Measurements from ENCODE around the gene TRPC4AP. TPM values are rescaled to one million over a fixed set of nuclear protein-coding genes. Genes with fewer than 3 reads are reported as not detected.

The TRPC4AP gene
- polyA plus RNA-seq, 4 donors: 64.4 to 72.0 (median 69.2) TPM

DNA sequence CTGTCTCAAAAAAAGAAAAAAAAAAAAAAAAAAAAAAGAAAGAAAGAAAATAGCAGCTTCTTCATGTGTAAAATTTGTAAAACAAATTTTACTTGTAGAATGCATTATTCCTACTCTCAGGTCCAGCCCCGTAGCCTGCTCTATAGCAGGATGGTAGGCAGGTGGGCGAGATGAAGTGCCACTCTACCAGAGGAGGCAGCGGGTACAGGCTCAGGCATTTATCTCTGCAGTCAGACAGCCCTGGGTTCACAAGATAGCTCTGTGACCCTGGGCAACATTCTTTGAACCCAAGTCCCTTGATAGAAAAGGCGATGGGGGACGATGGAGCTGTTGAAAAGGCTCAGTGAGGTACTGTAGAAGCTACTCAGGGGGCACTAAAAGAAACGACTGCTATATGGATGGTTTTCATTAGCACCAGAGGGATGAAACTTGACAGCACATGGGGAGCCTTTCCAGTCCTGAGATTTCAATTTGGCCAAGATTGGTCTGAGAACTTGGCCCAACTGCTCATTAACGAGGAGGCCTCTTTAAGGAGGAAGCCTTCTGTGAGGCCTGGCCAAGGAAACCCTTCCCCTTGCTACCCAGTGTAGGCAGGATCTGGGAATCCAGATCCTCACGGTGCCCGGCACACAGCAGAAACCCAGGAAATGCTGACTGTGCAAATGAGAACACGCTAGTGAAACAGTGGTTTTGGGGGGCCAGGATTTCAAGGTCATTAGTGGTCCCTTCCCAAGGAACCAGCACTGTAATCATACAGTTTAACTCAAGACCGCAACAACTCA is 73.8 kb downstream of the TRPC4AP start:
- no peak for DNase-seq (ENCODE audit: low read depth in 4 of 4, low spot score in 2 of 4)

DNA sequence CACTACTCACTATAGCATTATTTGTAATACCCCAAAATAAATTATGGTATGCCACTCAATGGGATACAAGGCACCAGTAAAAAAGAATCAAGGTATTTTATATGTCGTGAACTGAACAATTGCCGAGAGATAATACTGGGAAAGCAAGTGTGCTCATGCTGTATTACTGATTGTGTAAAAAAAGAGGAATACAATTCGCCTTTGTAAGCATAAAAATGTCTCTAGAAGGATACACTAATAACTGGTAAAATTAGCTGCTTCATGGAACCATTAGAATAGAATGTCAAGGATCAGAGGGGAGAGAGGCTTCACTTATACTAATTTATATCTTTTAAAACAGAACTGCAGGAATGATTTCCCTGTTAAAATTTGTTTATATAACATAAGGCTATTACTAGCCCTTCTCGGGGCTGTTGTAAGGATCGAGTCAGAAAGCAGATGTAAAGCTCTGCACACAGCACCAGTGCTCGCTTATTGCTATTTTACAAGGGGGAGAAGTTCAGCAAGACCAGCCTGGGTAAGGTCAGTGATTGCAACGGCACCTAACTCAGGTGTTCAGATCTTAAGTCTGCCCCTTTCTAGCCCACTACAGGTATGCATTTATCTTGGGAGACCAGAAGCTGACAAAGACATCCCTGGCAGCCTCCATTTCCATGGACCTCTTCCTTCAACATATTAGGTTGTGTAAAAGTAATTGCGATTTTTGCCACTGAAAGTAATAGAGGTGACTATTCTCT is 75.3 kb downstream of the TRPC4AP start:
- no peak for DNase-seq (ENCODE audit: low read depth in 4 of 4, low spot score in 2 of 4)

DNA sequence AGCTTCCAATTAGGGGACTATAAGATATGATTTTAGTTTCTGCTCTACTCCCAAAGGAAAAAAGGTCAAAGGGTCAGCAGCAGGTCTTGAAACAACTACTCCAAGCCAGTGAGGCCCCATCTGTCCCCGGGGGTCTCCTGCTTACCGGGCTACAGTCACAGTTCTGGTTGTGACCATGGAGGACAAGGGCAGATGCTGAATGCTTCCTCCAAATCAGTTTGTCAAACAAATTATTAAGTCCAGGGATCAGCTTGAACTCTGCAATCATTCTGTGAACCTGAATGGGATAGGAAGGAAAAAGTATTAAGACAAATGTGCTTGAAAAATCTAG is 76.8 kb downstream of the TRPC4AP start:
- no peak for DNase-seq (ENCODE audit: low read depth in 4 of 4, low spot score in 2 of 4)

DNA sequence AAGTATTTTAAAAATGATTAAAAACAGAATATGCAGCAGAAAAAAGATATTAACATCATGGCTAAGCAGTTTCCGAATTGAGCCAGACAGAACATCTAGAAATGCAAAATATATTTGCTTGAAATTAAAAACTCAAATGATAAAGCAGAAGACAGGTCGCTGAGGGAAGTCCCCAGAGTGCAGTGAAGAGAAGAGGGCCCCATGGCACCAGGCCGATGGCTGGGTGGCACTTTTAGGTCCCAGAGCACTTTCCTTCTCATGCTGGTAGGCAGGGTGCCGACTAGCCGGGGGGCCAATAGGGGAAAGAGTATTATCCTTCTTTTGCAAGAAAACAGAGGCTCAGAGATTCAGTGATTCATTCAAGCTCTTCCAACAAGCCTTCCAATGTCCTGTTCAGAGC is 78.1 kb downstream of the TRPC4AP start:
- DNase-seq (ENCODE audit: low read depth in 4 of 4, low spot score in 2 of 4): no peak

DNA sequence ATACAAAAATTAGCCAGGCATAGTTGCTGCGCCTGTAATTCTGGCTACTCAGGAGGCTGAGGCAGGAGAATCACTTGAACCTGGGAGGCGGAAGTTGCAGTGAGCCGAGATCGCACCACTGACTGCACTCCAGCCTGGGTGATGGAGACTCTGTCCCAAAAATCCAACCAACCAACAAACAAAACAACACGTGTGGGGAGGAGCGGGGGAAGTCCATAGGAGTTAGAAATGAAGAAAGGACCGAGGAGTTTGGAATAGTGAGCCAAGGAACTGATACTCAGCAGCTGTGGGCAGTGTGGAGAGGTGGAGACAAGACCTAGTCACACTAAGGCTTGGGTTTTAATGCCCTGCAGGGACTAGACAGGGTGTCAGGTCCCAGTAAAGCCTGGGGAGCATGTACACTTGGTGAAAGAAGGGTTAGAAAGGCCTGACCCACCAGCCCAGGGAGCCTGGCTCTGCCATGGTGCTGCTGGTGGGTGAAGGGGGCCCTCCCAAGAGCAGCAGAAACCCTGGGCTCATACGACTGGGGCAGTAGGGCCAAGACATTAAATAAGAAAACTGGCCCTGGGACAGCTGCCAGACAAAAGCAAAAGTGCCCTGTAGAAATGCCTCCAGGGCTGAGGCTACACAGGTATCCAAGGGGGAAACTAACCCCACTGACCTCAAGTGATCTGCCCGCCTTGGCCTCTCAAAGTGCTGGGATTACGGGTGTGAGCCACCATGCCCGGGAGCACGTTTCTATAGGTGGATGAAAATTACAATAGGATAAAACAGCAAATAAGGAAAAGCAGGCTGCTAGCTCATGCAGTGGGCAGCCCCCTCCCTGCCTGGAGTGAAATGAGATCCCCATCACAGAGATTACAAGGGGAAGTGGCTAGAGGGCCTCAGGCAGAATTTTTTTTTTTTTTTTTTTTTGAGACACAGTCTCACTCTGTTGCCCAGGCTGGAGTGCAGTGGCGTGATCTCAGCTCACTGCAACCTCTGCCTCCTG is 78.9 kb downstream of the TRPC4AP start:
- no peak for DNase-seq (ENCODE audit: low read depth in 4 of 4, low spot score in 2 of 4)

DNA sequence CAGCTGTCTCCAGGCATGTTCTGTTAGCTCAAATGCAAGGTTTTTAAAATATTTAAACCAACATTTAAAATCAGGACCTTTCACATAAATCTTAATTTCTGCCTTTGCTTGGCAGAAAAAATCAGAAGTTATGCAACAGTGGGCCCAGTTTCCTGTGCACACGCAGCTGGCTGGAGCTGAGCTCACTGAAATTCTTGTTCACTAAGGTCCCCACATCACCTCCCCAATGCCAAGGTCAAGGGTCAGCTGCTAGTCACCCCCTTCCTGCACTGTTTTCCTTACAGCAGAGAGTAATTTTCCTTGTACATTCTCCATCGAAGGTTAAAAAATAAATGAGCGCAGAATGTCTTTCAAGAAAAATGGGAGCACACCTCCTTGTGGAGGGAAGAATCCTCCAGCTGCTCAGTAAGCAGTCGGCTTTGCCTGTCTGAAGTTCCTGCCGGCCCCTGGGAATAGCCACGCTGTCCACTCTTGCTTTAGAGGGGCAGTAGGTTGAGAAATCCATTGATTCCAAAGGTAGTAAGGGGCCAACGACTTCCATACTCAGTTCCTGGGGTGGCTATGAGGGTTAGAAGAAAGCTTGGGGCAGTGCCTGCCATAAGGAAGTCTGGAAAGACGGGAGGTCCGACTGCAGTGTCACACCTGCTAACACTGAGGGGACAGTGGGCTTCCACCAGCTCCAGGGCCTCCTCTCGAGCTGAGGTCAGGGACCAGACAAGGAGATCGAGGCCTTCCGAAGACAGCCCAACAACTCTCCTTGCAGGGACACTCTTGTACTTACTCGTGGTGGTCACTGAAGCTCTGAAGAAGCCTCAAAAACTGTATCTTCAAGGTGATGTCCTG is 80.2 kb downstream of the TRPC4AP start:
- no peak for DNase-seq (ENCODE audit: low read depth in 4 of 4, low spot score in 2 of 4)

DNA sequence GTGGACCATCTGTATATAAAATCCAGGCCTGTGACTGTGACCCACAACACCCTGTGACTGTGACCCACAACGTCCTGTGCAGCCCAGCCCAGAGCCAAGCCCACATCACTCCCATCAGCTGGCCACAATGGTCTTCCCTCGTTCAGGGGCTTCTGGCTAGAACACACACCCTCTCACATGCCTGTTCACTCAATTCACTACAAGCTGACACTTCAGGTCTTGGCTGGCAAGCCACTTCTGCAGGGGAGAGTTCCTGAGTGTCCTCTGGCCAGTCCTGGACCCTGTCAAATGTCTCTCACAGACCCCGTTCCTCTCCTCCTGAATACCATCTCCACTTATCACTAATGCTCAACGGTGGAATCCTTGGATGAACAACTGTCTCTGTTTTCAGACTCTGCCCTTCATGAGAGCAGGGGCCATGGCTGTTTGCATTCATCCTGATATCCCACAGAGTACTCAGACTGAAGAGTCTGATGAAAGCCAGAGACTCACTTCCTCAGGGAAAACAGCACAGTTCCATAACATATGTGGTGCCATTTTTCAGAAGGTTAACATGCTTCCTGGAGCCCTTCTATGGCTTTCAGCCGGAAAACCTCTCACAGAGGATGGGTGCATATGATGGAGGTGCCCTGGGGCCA is 80.9 kb downstream of the TRPC4AP start:
- DNase-seq (ENCODE audit: low read depth in 4 of 4, low spot score in 2 of 4): no peak

DNA sequence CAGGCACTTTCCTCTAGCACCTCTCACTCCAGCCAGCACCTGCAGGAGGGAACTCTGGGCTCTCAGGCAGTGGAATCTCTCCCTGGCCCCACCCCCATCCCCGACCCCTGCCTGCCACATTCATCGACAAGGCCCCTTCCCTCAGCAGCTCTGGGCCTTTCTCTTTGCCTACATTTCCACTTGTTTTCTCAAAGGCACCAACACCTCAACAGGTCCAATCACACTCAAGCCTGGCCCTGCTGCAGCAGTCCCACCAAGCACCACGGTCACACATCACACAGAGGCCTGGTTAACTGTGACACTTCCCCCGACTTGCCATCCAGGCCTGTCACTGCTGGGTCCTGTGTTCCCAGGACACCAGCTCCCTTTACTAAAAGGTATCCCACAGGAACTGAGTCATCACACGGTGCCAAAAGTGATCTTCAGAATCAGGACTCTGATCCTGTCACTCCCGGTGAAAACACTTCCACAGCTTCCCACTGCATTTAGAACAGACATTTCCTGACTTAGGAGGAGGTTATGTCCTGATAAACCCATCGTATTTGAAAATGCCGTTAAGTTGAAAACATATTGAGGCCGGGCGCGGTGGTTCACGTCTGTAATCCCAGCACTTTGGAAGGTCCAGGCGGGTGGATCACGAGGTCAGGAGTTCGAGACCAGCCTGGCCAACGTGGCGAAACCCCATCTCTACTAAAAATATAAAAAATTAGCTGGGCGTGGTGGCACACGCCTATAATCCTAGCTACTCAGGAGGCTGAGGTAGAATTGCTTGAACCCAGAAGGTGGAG is 82.0 kb downstream of the TRPC4AP start:
- DNase-seq (ENCODE audit: low read depth in 4 of 4, low spot score in 2 of 4): no peak

DNA sequence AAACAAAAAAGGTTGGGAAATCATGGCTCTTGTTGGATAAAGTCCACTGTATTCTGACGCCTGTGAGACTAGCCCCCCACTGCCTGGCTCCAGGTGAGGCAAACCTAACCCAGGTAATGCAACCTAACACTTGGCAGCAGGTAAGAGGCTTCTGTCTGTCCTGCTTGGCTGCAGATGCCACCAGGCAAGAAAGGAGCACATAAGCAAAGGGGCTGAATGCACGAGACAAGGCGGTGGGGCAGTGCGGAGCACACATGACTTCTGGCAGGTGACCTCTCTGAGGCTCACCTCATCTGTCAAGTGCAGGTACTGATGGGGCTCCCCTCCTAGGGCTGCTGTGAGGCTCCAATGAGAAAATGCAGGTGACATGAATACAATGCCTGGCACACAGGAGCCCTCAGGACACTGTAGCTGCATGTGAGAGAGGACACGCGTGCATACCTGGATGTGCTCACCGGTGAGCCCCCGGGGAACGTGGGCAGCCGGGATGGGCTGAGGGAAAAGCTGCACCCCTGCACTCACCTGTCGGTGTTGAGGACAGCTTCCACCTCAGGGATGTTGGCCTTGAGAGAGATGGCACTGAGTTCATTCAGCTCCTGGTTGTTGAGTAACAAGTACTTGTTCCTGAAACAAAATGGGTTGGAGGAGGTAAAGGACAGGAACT is 82.8 kb downstream of the TRPC4AP start:
- DNase-seq (ENCODE audit: low read depth in 4 of 4, low spot score in 2 of 4): no peak

DNA sequence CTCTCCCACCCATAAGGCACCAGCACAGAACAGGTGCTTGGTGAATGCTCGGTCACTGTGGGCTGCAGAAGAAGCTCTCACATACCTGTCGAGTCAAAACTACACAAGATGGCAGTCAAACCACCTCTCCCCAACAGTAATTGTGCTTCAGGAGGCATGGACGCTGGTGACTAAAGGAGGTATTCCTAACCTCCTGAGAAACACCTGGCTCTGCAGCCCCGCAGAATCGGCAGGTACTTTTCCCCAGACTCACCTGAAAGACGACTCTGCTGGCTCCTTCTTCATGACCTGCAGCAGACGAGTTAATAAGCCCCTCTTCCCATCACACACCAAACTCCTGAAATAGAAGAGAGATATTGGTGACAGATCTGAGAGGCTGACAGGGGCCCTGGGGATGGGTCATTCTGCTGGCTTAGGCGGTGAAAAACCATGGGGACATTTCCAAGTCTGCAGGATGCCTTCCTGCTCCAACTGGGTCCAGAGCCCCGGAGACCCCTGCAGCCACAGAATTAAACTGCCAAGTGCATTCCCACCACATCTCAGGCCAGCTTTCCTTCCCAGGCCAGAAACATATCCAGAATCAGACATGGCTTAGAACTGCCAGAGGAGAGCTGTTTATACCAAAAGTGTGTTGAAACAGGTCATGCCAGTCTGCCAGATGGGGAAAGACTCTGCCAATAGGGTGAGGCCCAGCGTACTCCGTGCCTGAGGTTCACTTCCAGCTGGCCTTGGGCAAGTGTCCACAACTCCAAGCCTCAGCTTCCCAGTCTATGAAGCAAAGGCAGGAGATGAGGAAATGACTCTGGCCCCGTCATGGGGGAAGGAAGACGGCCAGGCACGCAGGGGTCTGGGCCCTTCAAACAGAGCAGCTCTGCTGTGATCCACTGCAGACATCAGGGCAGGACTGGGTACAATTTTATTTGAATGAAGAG is 83.9 kb downstream of the TRPC4AP start:
- no peak for DNase-seq (ENCODE audit: low read depth in 4 of 4, low spot score in 2 of 4)

DNA sequence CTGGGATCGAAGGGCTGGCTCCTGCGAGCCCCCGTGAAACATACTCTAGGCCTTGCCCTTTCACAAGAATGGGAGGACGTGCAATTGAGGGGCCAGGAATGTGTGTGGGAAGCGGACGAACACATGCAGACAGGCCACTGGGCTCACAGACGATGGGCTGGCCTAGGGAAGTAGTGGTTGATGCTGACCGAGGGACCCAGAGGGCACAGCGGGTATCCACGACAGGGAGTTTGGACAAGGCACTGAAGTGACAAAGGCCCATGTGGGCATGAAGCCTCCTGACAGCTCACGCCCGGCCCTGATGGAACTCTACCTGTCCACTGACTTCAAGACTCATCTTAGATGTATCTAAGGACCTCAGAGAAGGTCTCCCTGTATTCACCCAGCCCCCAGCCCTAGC is 84.7 kb downstream of the TRPC4AP start:
- no peak for DNase-seq (ENCODE audit: low read depth in 4 of 4, low spot score in 2 of 4)

DNA sequence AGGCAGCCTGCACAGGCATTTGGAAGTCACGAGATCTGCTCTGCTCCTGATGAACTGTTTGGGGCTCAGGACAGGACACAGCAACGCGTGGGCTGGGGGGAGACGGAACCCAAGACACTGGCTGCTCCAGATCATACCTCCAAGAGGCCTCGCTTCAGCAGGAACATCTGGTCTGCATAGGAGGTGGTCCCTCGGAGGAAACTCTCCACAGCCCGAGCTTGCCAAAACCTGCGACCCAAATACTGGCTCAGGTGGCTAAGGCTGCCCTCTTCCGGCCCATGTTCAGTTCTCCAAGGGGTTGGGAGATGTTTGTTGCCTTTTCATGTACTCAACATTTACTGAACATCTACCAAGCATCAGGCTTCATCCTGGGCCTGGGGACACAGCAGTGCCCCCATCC is 85.2 kb downstream of the TRPC4AP start:
- no peak for DNase-seq (ENCODE audit: low read depth in 4 of 4, low spot score in 2 of 4)

DNA sequence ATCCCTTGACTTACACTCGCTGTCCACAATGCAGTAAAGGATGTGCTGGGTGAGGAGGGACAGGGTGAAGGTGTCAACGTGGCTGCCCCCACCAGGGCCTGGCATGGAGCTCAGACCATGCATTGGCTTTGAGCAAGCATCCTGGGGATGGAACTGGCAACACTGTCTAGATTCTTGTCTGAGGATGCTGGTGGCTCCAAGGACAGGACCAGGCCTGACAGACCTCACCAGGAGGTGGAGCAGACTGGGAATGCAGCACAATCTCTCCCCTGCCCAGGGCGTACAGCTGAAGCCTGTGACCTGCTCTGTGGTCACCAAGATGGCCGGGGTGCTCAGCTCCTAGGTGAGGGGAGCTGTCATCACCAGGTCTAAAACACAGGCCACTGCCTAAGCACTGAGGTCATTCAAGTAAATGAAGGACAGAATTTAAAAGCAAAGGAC is 86.1 kb downstream of the TRPC4AP start:
- DNase-seq (ENCODE audit: low read depth in 4 of 4, low spot score in 2 of 4): no peak

DNA sequence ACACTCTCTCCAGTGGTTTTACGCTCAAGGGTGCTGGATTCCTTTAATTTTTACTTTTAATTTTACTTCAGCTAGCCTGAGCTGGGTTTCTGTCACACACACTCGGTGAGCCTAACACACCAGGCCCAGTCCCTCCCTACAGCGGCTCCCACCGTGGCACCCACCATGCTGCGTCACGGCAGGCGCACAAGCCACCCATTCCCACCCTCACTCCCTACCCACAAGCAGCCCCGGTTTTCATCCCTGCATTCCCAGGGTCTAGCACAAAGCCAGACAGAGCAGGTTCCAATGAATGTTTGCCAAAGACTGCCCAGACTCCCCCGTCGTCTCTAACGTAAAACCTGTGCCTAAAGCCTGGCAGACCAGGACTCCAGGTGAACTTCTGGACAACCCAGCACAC is 86.6 kb downstream of the TRPC4AP start:
- no peak for DNase-seq (ENCODE audit: low read depth in 4 of 4, low spot score in 2 of 4)

DNA sequence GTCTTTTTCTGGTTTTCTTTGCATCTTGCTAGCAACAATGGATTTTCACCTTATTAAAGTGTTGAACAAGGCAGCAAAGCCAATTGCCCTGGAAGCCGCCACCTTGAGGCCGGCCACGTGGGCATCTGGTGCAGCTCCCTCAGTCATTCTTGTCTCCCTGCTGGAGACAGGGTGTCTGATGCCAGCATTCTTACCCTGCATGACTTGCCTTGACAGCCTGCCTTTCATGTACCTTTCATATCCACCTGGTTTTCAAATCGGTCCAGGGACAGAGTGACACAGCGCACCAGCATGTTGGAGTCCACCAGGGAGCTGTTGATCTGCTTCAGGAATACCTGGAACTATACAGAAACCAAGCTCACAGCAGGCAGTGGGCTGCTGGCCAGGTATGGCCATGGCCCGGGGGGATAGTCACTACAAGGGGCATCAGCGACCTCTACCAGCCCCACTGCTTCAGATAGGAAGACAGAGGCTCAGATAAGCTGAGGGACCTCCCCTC is 87.1 kb downstream of the TRPC4AP start:
- no peak for DNase-seq (ENCODE audit: low read depth in 4 of 4, low spot score in 2 of 4)

DNA sequence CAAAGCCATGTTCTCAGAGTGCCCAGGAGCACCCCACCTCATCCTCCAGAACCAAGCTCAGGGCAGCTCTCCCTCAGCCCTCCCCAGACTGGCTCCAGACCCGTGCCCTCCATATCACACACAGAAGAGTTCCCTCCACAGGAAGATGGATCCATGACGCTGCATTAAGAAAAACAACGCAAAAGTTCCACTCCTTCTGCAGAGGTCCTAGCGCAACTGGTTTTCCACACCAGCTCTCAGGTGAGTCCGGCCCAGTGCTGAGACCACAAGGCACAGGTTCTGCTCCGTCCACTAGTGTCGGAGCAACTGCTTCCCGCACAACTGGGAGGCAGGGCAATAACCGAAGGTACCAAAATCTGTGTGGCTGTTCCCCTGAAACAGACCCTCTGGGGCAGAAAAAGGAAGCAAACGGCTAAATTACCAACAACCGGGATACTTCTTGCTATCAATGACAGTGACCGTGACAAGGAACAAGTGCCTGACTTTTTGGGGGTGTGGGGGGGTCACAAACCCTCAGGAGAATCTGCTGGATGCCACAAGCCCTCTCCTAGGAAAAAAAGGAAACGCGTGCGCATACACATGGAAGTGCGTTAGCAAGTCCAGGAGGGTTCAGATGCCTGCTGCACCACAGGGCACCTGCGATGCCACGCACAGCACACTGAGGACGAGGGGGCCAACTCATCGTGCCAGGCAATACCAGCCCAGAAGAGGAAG is 87.7 kb downstream of the TRPC4AP start:
- DNase-seq (ENCODE audit: low read depth in 4 of 4, low spot score in 2 of 4): no peak
